Type B pancreatic cell (in vitro differentiated cells): ENCODE measurements around the gene TMED6. TPM values are rescaled to one million over a fixed set of nuclear protein-coding genes. Genes with fewer than 3 reads are reported as not detected.

ENCODE experiments used
- DNase-seq: peaks from one replicate; pipeline ENCODE4 v3.0.0; 2021; ENCODE audit warnings: mixed read lengths; ENCODE audit not compliant: unreplicated experiment; ENCODE audit errors: extremely low spot score
- H3K27ac Mint-ChIP-seq: 2 replicates; pipeline ENCODE4 v1.8.0; 2021; ENCODE audit warnings: mild to moderate bottlenecking, mixed read lengths
- H3K27me3 Mint-ChIP-seq: 2 replicates; pipeline ENCODE4 v1.8.0; 2021; ENCODE audit warnings: mixed read lengths
- H3K36me3 Mint-ChIP-seq: 2 replicates; pipeline ENCODE4 v1.8.0; 2021; ENCODE audit warnings: mixed read lengths
- H3K4me1 Mint-ChIP-seq: one replicate; pipeline ENCODE4 v1.8.0; 2021; ENCODE audit warnings: mixed read lengths; ENCODE audit not compliant: unreplicated experiment
- H3K4me3 Mint-ChIP-seq: 2 replicates; pipeline ENCODE4 v1.8.0; 2021; ENCODE audit warnings: mild to moderate bottlenecking, mixed read lengths
- H3K9me3 Mint-ChIP-seq: 2 replicates; pipeline ENCODE4 v1.8.0; 2021; ENCODE audit warnings: mixed read lengths
- CTCF ChIP-seq: fragments of 200-600 bp; sonication (generic); conservative IDR thresholded peaks from 2 replicates; pipeline ENCODE4 v1.5.0; 2021; ENCODE audit warnings: antibody characterized with exemption, mild to moderate bottlenecking
- total RNA-seq: library from RNA; stranded (reverse); gene quantifications from 2 replicates; pipeline ENCODE4 v1.2.1, GENCODE V29; 2021; ENCODE audit warnings: low replicate concordance

The TMED6 gene
- total RNA-seq, 1 donor from 2014 or later = 5.3 TPM

GRCh38 chr16:69330286-69331109 lies 21.1 kb downstream of the TMED6 start, which contains the start of gene PDF:
TSS of gene PDF (minus strand) at chr16:69330588. CDS start at chr16:69330570, 18 bp downstream.
- peak; percentile 93 for DNase-seq
- no peaks in the 10 kb centered on the region for H3K27me3 Mint-ChIP-seq
- H3K4me1 Mint-ChIP-seq = peaks cover 20% of the 10 kb centered on the region
- no peaks in the 10 kb centered on the region for H3K9me3 Mint-ChIP-seq
- peaks cover 9% of the 10 kb centered on the region for H3K36me3 Mint-ChIP-seq
- H3K27ac Mint-ChIP-seq = peak within 1 kb of the TSS; percentile 64
- peak within 1 kb of the TSS; percentile 87 for H3K4me3 Mint-ChIP-seq
- no peak for TF ChIP-seq CTCF

GRCh38 chr16:69329369-69330285 lies 22.0 kb downstream of the TMED6 start:
- no peak for DNase-seq
- no peak for TF ChIP-seq CTCF
- H3K4me1 Mint-ChIP-seq = peaks cover 20% of the 10 kb centered on the region
- peaks cover 9% of the 10 kb centered on the region for H3K36me3 Mint-ChIP-seq
- H3K9me3 Mint-ChIP-seq = no peaks in the 10 kb centered on the region
- peak overlapping the region; percentile 85 for H3K4me3 Mint-ChIP-seq
- H3K27ac Mint-ChIP-seq = peak overlapping the region; percentile 64
- no peaks in the 10 kb centered on the region for H3K27me3 Mint-ChIP-seq

- Mint-ChIP-seq H3K27ac (peak overlapping the region; percentile 64), H3K36me3 (peaks cover 6% of the 10 kb centered on the region), H3K4me3 (peak overlapping the region; percentile 85)
Measured at GRCh38 chr16:69328854-69329316, 22.7 kb downstream of the TMED6 start.

GRCh38 chr16:69327585-69328310 lies 23.8 kb downstream of the TMED6 start:
- Mint-ChIP-seq H3K36me3 (peaks cover 4% of the 10 kb centered on the region), H3K4me1 (peaks cover 20% of the 10 kb centered on the region), H3K27ac (no peak overlapping the region), H3K27me3 (no peaks in the 10 kb centered on the region), H3K4me3 (peak overlapping the region; percentile 85), H3K9me3 (no peaks in the 10 kb centered on the region)
- no peak for DNase-seq
- no peak for TF ChIP-seq CTCF

More at GRCh38 chr16:69328854-69329316, 22.7 kb downstream of the TMED6 start:
- no peaks in the 10 kb centered on the region for H3K9me3 Mint-ChIP-seq
- no peaks in the 10 kb centered on the region for H3K27me3 Mint-ChIP-seq
- no peak for DNase-seq
- TF ChIP-seq CTCF = no peak
- H3K4me1 Mint-ChIP-seq = peaks cover 20% of the 10 kb centered on the region

GRCh38 chr16:69326172-69326873 lies 25.3 kb downstream of the TMED6 start:
- H3K9me3 Mint-ChIP-seq = no peaks in the 10 kb centered on the region
- TF ChIP-seq CTCF = no peak
- peaks cover 20% of the 10 kb centered on the region for H3K4me1 Mint-ChIP-seq
- H3K27me3 Mint-ChIP-seq = no peaks in the 10 kb centered on the region
- peaks cover 8% of the 10 kb centered on the region for H3K36me3 Mint-ChIP-seq
- DNase-seq = peak; percentile 15
- H3K4me3 Mint-ChIP-seq = peak overlapping the region; percentile 45
- peak overlapping the region; percentile 74 for H3K27ac Mint-ChIP-seq
